ENCODE results near the gene ZSWIM6.

GRCh38 chr5:61371474-61371873, 39.4 kb downstream of the ZSWIM6 start:
- TF ChIP-seq CTCF (IDR thresholded peaks at IDR 0.05): no peak
- TF ChIP-seq POLR2A (IDR thresholded peaks at IDR 0.05): no peak

Measured in Peyer's patch (tissue), 4 donors.